NCI-H524 (cell line): ENCODE measurements around the gene FAM184B.

Experiments
- DNase-seq, 2 experiments: peaks; one replicate each; lab custom pipeline; 2025; lab: John Stamatoyannopoulos, UW

FAM184B gene

GRCh38 chr4:17636341-17636695, 145.1 kb downstream of the FAM184B start:
- DNase-seq: no peak

DNA sequence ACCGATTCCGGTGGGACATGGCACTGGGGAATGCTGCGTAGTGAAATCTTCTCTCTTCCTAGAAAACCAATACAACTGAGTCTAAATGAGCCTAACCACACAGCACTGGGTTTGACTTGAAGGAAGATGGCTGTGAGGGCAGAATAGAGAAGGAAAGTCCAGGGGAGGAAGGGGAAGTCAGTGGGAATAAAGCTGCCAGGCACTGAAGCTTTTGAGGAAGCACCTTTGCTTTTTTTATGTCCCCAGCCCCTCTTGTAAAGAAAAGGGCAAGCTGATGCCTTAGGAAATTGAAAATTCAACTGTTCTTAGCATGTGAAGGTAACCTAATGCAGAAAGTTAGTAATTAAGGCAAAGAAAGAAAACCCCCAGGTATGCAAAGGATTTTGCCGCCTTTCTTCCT, 146.4 kb downstream of the FAM184B start:
- no peak for DNase-seq

GRCh38 chr4:17633600-17633999, 147.8 kb downstream of the FAM184B start:
- DNase-seq: no peak

DNA sequence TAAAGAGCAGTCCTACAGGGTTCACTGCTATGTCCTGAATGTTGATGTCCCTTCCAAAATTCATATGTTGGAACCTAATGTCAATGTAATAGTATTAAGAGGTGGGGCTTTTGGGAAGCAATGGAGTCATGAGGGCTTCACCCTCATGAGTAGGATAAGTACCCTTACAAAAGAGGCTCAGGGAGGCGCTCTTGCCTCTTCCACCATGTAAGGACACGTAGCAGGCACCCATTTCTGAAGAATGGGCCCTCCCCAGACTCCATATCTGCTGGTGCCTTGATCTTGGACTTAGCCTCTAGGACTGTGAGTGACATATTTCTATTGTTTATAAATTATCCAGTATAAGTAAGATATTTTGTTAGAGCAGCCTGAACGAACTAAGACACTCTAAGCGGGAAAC, 151.2 kb downstream of the FAM184B start:
- DNase-seq: peak in 1 of 2 experiments; percentile 16

- DNase-seq: no peak
These were observed 156.6 kb downstream of the FAM184B start for GRCh38 chr4:17624821-17625220.

GRCh38 chr4:17623451-17624001, 157.9 kb downstream of the FAM184B start:
- DNase-seq: no peak

- DNase-seq: no peak
These were observed 161.9 kb downstream of the FAM184B start for GRCh38 chr4:17619416-17620105.

- DNase-seq: no peak
These were observed 162.5 kb downstream of the FAM184B start for GRCh38 chr4:17618926-17619325.

DNA sequence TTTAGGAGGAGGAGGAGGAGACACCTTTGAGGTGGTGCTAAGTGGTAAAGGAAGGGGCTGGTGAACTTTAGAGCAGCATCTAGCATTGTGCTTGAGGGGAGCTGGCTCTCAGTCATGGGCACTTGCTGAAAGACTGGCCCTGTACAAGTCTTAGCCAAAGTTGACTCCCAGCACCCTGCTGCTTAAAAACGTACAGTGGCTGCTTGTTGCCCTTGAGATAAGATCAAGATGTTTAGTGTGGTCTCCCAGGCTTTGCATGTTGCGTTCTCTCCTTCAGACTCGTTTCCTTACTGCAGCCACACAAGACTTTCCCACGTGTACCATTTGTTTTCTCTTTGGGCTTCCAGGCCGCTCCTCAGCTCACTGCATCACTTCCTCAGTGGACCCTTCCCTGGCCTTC, 165.1 kb downstream of the FAM184B start:
- no peak for DNase-seq

GRCh38 chr4:17614416-17615299, 166.8 kb downstream of the FAM184B start, which contains the start of gene MED28:
TSS of gene MED28 (plus strand) at chr4:17614641. CDS start at chr4:17614655, 14 bp downstream.
- DNase-seq: peak; percentile 75 to 93

DNA sequence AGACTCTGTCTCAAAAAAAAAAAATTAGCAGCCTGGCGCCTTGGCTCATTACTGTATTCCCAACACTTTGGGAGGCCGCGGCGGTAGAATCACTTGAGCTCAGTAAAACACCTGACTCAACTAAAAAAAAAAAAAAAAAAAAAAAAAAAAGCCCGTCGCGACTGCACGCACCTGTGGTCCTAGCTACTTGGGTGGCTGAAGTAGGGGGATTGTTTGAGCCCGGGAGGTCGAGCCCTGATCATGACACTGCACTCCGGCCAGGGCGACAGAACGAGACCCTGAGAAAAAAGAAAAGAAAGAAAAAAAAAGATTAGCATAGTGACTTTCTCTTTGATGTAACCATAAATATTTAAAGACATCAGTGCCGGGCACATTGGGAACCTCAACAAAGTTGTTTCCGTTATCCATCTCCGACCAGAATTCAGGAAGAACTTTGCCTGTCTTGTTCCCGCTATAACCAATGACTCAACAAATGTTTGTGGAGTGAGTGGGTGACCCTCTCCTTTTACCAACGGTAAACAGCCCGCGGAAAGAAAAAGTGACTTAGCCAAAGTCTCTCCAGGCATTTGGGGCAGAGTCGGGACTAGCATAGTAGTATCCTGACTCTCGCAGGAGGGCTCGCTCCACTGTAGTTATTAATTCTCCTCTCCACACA, 167.5 kb downstream of the FAM184B start:
- DNase-seq: no peak

DNA sequence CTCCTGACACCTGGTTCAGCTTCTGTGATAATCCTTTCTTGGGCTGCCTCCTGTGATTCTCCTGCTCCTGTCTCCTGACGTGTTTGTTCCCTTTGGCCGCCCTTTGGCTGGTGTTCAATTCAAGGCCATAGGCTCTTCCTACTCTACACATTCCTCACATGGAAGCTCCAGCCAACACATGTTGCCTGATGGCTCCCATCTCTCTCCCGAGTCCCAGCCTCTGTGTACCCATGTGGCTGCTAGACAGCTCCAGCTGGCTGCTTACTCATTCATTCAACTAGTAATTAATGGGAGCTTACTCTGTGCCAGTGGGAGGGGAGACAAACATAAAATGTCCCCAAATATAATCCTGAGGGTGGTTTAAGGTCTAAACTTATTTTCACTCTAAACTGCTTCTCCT, 176.2 kb downstream of the FAM184B start:
- DNase-seq: no peak

DNA sequence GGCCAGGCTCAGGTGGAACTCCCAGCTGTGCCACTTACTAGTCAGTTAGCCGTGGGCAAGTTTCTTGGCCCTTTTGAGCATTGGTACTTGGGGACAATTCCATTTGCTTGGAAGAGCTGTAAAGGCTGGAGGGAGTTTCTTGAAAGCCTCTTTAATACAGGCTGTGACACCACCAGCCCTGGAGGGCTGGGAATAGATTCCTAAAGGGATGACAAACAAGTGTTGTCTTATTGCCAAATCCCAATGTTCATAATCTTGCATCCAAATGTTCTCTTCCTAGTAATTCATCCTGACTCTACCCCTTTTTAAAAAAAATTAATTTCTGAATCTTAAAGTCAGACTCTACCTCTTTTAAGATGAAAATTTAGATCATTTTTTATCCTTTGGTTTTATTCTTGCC, 181.6 kb downstream of the FAM184B start:
- DNase-seq: no peak

GRCh38 chr4:17597517-17597916, 183.9 kb downstream of the FAM184B start:
- peak in 1 of 2 experiments; percentile 50 for DNase-seq

- DNase-seq: no peak
These were observed 185.9 kb downstream of the FAM184B start for GRCh38 chr4:17595471-17596005.

- no peak for DNase-seq
These were observed 192.1 kb downstream of the FAM184B start for GRCh38 chr4:17589355-17589754.

GRCh38 chr4:17587094-17587822, 194.2 kb downstream of the FAM184B start:
- no peak for DNase-seq

DNA sequence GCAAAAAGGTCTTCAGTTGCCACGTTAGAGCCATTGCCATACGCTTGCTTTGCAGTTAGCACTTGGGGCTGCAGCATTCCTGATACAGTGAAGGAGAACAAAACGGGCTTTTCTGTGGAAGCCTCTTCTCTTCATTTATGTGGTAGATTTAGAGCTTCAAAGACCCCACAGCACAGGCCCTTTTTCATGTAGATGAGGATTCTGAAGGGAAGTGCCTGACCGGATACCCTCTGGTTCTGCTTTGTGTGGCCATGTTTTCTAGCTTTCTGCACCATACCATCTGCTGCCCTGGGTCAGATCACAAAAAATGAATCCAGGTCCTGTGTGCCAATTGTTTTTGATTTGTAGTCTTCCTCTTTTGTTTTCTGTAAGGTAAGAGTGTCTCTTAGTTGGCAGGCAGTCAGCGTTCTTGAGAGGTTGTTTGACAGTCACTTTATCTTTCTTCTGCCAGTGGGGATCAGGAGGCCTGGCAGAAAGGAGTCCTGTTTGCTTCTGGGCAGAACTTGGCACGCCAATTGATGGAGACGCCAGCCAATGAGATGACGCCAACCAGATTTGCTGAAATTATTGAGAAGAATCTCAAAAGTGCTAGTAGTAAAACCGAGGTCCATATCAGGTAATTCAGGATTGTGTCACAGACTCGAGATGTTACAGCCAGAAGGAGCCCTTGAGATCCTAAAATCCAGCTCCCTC, 196.8 kb downstream of the FAM184B start:
- no peak for DNase-seq

DNA sequence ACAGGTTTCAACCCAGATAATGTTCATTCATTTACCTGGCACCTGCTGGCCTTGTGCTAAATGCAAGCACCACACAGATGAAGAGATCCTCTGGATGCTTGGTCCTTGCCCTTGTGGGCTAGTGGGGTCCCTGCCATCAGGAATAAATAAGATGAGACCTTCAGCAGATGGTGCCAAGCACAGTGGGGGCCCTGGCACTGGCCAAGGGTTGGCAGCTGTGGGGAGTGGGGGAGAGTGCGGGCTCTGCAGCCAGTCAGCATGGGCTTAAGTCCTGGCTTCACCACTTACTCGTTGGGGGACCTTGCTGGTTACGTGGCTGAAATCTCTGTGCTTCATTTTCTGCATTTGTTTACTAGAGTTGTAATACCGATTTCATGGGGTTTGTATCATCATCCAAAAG, 197.5 kb downstream of the FAM184B start:
- no peak for DNase-seq

DNA sequence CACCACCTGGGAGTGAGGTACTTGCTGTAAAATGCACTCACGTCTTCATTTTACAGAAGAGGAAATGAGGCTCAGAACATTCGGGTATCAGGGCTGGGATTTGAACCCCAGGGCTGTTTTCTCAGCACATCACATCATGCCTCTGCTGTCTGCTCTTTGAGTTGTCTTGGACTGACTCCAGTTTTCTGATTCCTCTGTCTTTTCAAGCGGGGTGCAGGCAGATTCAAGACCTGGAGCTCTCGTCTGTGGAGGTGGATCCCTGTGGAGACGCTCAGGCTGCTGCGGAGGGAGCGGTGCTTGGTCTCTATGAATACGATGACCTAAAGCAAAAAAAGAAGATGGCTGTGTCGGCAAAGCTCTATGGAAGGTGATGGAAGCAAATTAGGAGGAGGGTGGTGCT, 198.1 kb downstream of the FAM184B start:
- no peak for DNase-seq

DNA sequence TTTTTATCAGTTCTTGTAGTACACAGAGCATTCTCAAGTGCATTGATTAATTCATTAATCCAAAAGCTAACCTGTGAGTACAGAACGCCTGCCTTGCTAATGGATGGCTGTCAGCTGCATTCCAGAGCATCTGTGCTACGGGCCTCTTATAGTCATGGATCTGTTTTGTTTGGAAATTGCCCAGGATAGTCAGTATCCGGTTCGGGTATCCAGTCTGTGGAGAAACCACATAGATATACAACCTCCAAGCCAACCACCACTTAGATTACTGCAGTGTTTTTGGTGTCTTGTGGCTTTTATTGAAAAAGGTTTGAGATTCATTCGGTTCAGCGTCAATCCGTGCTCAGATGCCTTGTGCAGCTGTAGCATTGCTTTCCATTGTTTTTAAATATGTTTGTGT, 200.5 kb downstream of the FAM184B start:
- DNase-seq: no peak
